CD4-positive, alpha-beta T cell treated with Interleukin-17A for 4 hours (primary cell): ENCODE results near the gene TYW1B.
"Not testable (repeated sequence)": the region's sequence is repeated elsewhere in the genome, so short reads cannot be mapped to it uniquely, and the experiment has no call there.

ENCODE experiments used
- DNase-seq: peaks from one replicate; pipeline ENCODE4 v3.0.0-alpha.2; 2020; ENCODE audit warnings: mixed read lengths

Gene TYW1B

DNA sequence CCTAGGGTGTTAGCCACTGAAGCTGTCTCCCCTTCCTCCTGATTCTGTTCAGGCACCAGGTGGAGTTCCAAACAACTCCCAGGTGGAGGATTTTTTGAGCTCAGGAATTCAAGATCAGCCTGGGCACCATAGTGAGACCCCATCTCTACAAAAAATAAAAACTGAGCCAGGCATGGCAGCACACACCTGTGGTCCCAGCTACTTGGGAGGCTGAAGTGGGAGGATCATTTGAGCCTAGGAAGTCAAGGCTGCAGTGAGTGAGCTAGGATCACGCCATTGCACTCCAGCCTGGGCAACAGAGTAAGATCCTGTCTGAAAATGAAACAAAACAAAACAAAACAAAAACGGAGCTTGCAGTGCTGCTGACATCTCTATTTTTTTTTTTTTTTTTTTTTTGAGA, 287.1 kb downstream of the TYW1B start:
- DNase-seq: no peak

DNA sequence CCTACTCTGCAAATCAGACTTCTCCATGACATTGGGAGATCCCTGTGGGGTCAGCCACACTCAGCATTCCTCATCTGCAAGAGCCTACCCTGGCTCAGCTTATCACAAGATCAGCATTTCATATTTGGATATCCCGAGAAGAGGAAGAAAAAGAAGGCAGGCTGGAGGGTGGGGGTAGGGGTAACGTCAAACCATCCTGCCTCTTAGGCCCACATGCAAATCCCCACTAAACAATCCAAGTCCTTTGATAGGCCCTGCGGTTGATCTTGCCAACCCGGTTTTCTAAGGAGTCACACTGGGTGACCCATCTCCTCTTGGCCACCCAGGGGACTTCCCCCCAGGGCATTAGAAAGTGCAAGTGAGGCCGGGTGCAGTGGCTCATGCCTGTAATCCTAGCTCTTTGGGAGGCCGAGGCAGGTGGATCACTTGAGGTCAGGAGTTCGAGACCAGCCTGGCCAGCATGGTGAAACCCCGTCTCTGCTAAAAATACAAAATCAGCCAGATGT, 287.8 kb downstream of the TYW1B start:
- no peak for DNase-seq

DNA sequence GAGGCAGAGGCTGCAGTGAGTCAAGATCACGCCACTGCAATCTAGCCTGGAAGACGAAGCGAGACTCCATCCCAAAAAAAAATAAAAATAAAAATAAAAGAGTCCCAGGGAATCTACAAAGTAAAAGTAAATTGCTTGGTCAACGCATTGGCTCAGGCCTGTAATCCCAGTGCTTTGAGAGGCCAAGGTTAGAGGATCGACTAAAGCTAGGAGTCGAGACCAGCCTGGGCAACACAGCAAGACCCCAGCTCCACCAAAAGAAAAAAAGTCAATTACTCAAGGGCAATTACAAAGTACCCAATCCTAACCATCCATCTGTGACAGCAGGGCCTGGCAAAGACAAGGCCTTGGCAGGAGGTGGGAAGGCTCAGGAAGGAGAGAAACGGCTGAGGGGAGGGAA, 288.3 kb downstream of the TYW1B start:
- DNase-seq: no peak

DNA sequence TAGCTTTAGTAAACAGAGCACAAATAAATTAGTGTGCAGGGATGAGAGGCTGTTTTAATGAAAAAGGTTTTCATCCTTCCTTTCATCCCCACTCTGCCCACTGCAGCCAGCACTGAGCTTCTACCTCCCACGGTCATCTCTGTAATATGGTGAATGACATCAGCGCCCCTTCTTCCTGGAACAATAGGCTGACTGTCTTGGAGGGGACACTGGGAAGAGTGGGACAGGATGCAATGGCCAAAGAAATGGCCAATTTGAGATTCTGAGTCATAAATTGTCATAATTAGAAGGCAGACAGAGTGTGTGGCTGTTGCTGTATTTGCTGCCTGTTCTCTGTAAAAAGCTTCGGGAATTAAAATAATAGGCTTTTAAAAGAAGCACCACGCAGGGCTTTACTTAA, 289.1 kb downstream of the TYW1B start:
- DNase-seq: no peak

DNA sequence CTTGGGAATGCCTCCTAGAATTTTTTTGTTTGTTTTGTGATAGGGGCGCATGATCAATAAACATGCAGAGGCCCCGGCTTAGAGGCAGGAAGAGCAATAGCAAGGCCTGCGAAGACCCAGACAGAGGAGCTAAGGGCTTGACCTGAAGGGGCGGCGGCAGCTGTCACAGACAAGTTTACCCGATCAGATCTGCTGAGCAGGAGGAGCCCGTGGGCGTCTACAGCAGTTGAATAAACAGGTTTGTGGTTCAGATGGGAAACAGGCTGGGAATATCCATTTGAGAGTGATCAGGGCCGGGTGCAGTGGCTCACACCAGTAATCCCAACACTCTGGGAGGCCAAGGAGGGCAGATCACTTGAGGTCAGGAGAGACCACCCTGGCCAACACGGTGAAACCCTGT, 289.9 kb downstream of the TYW1B start:
- no peak for DNase-seq

DNA sequence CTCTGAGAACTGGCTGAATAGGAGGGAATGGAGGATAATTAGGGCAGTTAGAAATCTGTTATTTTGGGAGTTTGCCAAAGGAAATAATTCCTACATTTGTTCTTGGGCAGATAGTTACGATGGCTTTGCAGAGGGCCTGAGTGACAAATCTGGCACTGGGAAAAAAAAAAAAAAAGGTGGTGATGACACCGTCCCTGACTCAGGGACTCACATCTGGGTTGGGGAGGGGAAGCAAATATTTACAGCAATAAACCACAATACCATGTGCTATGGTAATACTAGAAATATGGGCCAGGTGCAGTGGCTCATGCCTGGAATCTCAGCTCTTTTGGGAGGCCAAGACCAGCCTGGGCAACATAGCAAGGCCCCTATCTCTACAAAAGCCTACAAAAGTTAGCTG, 292.0 kb downstream of the TYW1B start:
- DNase-seq: not testable (repeated sequence)

DNA sequence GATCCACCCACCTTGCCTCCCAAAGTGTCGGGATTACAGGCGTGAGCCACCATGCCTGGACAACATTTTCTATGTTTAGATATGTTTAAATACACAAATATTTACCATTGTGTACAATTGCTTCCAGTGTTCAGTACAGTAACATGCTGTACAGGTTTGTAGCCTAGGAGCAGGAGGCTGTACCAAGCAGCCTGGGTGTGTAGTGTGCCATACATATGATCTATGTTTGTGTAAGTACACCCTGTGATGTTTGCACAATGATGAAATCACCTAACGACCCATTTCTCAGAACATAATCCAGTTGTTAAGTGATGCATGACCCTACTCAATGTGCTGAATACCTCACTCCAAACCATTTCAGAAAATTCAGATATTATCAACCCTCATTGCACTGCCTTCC, 297.0 kb downstream of the TYW1B start:
- DNase-seq: not testable (repeated sequence)
